Stimulated activated CD8-positive, alpha-beta memory T cell treated with anti-CD3 and anti-CD28 coated beads, Interleukin-12 subunit alpha, Interleukin-12 subunit beta, amount 100 ng/mL, for 24 hours (primary cell): ENCODE results near the gene MYO1H.

Source experiments
- DNase-seq: peaks from one replicate; pipeline ENCODE4 v3.0.0-alpha.2; 2020; ENCODE audit errors: extremely low read depth

Gene MYO1H

GRCh38 chr12:109448272-109448671 lies 100.6 kb downstream of the MYO1H start:
- no peak for DNase-seq

GRCh38 chr12:109448707-109449390 lies 101.1 kb downstream of the MYO1H start:
- DNase-seq: no peak

- DNase-seq: no peak
Measured at GRCh38 chr12:109449845-109450532, 102.3 kb downstream of the MYO1H start.

- no peak for DNase-seq
Measured at GRCh38 chr12:109450980-109451379, 103.3 kb downstream of the MYO1H start.

GRCh38 chr12:109451400-109451799 lies 103.7 kb downstream of the MYO1H start:
- DNase-seq: no peak

GRCh38 chr12:109452489-109452888 lies 104.8 kb downstream of the MYO1H start:
- DNase-seq: no peak

- DNase-seq: no peak
Measured at GRCh38 chr12:109455706-109456105, 108.0 kb downstream of the MYO1H start.

- no peak for DNase-seq
Measured at GRCh38 chr12:109458086-109458485, 110.4 kb downstream of the MYO1H start.

GRCh38 chr12:109458771-109459208 lies 111.1 kb downstream of the MYO1H start:
- DNase-seq: no peak

GRCh38 chr12:109459247-109459646 lies 111.5 kb downstream of the MYO1H start:
- DNase-seq: no peak

GRCh38 chr12:109460538-109460937 lies 112.8 kb downstream of the MYO1H start:
- DNase-seq: no peak

- no peak for DNase-seq
Measured at GRCh38 chr12:109461049-109461845, 113.5 kb downstream of the MYO1H start.

- DNase-seq: no peak
Measured at GRCh38 chr12:109461846-109462756, 114.4 kb downstream of the MYO1H start.

GRCh38 chr12:109462868-109463692 lies 115.4 kb downstream of the MYO1H start:
- DNase-seq: no peak

GRCh38 chr12:109463756-109464155 lies 116.1 kb downstream of the MYO1H start:
- no peak for DNase-seq

- no peak for DNase-seq
Measured at GRCh38 chr12:109464642-109465351, 117.1 kb downstream of the MYO1H start.

GRCh38 chr12:109466305-109466704 lies 118.6 kb downstream of the MYO1H start:
- DNase-seq: no peak

- no peak for DNase-seq
Measured at GRCh38 chr12:109466821-109467220, 119.1 kb downstream of the MYO1H start.

- no peak for DNase-seq
Measured at GRCh38 chr12:109467978-109468676, 120.4 kb downstream of the MYO1H start.
